ENCODE results near the gene CD4. TPM values are rescaled to one million over a fixed set of nuclear protein-coding genes. Genes with fewer than 3 reads are reported as not detected.

Gene CD4
- total and polyA plus RNA-seq, 4 donors = 15.9 to 44.8 (median 32.0) TPM

GRCh38 chr12:6840761-6841515 lies 51.6 kb downstream of the CD4 start, which contains the start of gene GNB3:
GNB3 (plus strand) TSS chr12:6840925; CDS start chr12:6841288, 363 bp downstream.
- Histone ChIP-seq H3K4me1 (ENCODE audit: control insufficient read depth in 4 of 4, insufficient read depth in 4 of 4, low read length in 3 of 4) (no peaks in the 10 kb centered on the region), H3K27ac (ENCODE audit: low read depth in 1 of 2, low read length in 2 of 2) (no peak within 1 kb of the TSS), H3K36me3 (ENCODE audit: control insufficient read depth in 4 of 4, insufficient read depth in 3 of 4, low read depth in 1 of 4, low read length in 3 of 4) (peaks cover 0 to 2% (median 0%) of the 10 kb centered on the region in 4 donors), H3K9me3 (ENCODE audit: control insufficient read depth in 4 of 4, low read length in 3 of 4) (no peaks in the 10 kb centered on the region), H3K27me3 (ENCODE audit: control insufficient read depth in 4 of 4, insufficient read depth in 4 of 4, low read length in 3 of 4) (no peaks in the 10 kb centered on the region), H3K9ac (ENCODE audit: low read depth in 1 of 2, low read length in 2 of 2) (no peak within 1 kb of the TSS), H3K4me3 (ENCODE audit: low read depth in 1 of 3, low read length in 3 of 3) (no peak within 1 kb of the TSS)
- TF ChIP-seq YY1 (IDR thresholded peaks at IDR 0.05) (no peak), RAD21 (IDR thresholded peaks at IDR 0.05) (no peak), HNF4G (IDR thresholded peaks at IDR 0.05) (no peak), JUND (IDR thresholded peaks at IDR 0.05) (no peak), REST (IDR thresholded peaks at IDR 0.05) (no peak), RXRA (IDR thresholded peaks at IDR 0.05) (no peak), CTCF (IDR thresholded peaks at IDR 0.05; ENCODE audit: low read depth, low read length, missing input control) (no peak), NR2F2 (IDR thresholded peaks at IDR 0.05) (no peak), FOXA1 (IDR thresholded peaks at IDR 0.05) (no peak), GABPA (IDR thresholded peaks at IDR 0.05 in 1 of 2, conservative IDR thresholded peaks at IDR 0.05 in 1 of 2) (no peak)
- WGBS = 75% methylated on average over 24 of the region's 24 CpGs
- no peak for DNase-seq (ENCODE audit: low spot score)

- Histone ChIP-seq H3K27ac (ENCODE audit: low read depth in 1 of 2, low read length in 2 of 2) (no peak overlapping the region), H3K36me3 (ENCODE audit: control insufficient read depth in 4 of 4, insufficient read depth in 3 of 4, low read depth in 1 of 4, low read length in 3 of 4) (peaks cover 0 to 2% (median 0%) of the 10 kb centered on the region in 4 donors), H3K9ac (ENCODE audit: low read depth in 1 of 2, low read length in 2 of 2) (no peak overlapping the region), H3K27me3 (ENCODE audit: control insufficient read depth in 4 of 4, insufficient read depth in 4 of 4, low read length in 3 of 4) (no peaks in the 10 kb centered on the region), H3K4me1 (ENCODE audit: control insufficient read depth in 4 of 4, insufficient read depth in 4 of 4, low read length in 3 of 4) (no peaks in the 10 kb centered on the region), H3K4me3 (ENCODE audit: low read depth in 1 of 3, low read length in 3 of 3) (no peak overlapping the region), H3K9me3 (ENCODE audit: control insufficient read depth in 4 of 4, low read length in 3 of 4) (no peaks in the 10 kb centered on the region)
- TF ChIP-seq JUND (IDR thresholded peaks at IDR 0.05) = no peak
- no peak for TF ChIP-seq RXRA (IDR thresholded peaks at IDR 0.05)
- no peak for TF ChIP-seq TAF1 (conservative IDR thresholded peaks at IDR 0.05)
- no peak for TF ChIP-seq NR2F2 (IDR thresholded peaks at IDR 0.05)
- no peak for TF ChIP-seq FOXA1 (IDR thresholded peaks at IDR 0.05)
- no peak for TF ChIP-seq YY1 (IDR thresholded peaks at IDR 0.05)
- TF ChIP-seq CTCF (IDR thresholded peaks at IDR 0.05; ENCODE audit: low read depth, low read length, missing input control) = no peak
- TF ChIP-seq RAD21 (IDR thresholded peaks at IDR 0.05) = no peak
- no peak for TF ChIP-seq EGR1 (IDR thresholded peaks at IDR 0.05; ENCODE audit: low read depth in 2 of 2)
- no peak for TF ChIP-seq HNF4A (conservative IDR thresholded peaks at IDR 0.05)
- no peak for TF ChIP-seq ZBTB33 (IDR thresholded peaks at IDR 0.05)
- no peak for TF ChIP-seq GABPA (IDR thresholded peaks at IDR 0.05 in 1 of 2, conservative IDR thresholded peaks at IDR 0.05 in 1 of 2)
- no peak for TF ChIP-seq HNF4G (IDR thresholded peaks at IDR 0.05)
- TF ChIP-seq FOXA2 (IDR thresholded peaks at IDR 0.05) = no peak
- TF ChIP-seq MAX (IDR thresholded peaks at IDR 0.05) = no peak
- no peak for TF ChIP-seq ATF3 (IDR thresholded peaks at IDR 0.05)
- TF ChIP-seq SP1 (IDR thresholded peaks at IDR 0.05) = no peak
- no peak for DNase-seq (ENCODE audit: low spot score)
- 84% methylated on average over 4 of the region's 4 CpGs for WGBS
These were observed 52.7 kb downstream of the CD4 start for GRCh38 chr12:6842075-6842474.

All from liver (tissue), 9 donors.